Keratinocyte (primary cell): ENCODE results near the gene ZNF280C. TPM values are rescaled to one million over a fixed set of nuclear protein-coding genes. Genes with fewer than 3 reads are reported as not detected.
A peak's percentile ranks its signal among the peaks of the same experiment; 100 is the strongest.

ENCODE experiments used
- DNase-seq: peaks from one replicate; pipeline ENCODE4 v3.0.0-alpha.2; 2011; ENCODE audit warnings: low read depth, missing footprints, low spot score
- FAIRE-seq: peaks from 2 replicates; lab custom pipeline; 2011; peaks lifted over from hg19 to GRCh38; lab: Jason Lieb, UNC
- H2AFZ ChIP-seq: 2 replicates; pipeline ENCODE4 v1.6.0; 2012; ENCODE audit warnings: low read length, control low read depth, inconsistent platforms; ENCODE audit not compliant: control insufficient read depth
- H3K27ac ChIP-seq: 2 replicates; pipeline ENCODE4 v1.5.1; 2011; ENCODE audit warnings: low read length; ENCODE audit not compliant: control insufficient read depth, insufficient read depth
- H3K27me3 ChIP-seq: 3 replicates; pipeline ENCODE4 v1.6.0; 2011; ENCODE audit warnings: low read length; ENCODE audit not compliant: control insufficient read depth, insufficient read depth; ENCODE audit errors: extremely low read depth
- H3K36me3 ChIP-seq, 2 experiments: 2 replicates in 1 of 2; 3 replicates in 1 of 2; pipeline ENCODE4 v1.5.1; 2011; ENCODE audit warnings: low read length in 2 of 2, mild to moderate bottlenecking in 1 of 2; ENCODE audit not compliant: control insufficient read depth in 2 of 2, insufficient read depth in 2 of 2; ENCODE audit errors: extremely low read depth in 1 of 2
- H3K4me1 ChIP-seq: 3 replicates; pipeline ENCODE4 v1.5.1; 2011; ENCODE audit warnings: low read length; ENCODE audit not compliant: control insufficient read depth, insufficient read depth; ENCODE audit errors: extremely low read depth
- H3K4me2 ChIP-seq: 3 replicates; pipeline ENCODE4 v1.6.0; 2011; ENCODE audit warnings: low read depth, low read length; ENCODE audit not compliant: control insufficient read depth, insufficient read depth; ENCODE audit errors: extremely low read depth
- H3K4me3 ChIP-seq, 3 experiments: fragments of 200-600 bp in 1 of 3; sonication (generic) in 1 of 3; 2 replicates in 2 of 3; 3 replicates in 1 of 3; pipeline ENCODE4 v1.5.1; 2011 to 2016; ENCODE audit warnings: low read length in 3 of 3, mild to moderate bottlenecking in 3 of 3, control low read depth in 2 of 3, inconsistent platforms in 1 of 3, low read depth in 1 of 3, mixed read lengths in 1 of 3, mixed run types in 1 of 3, moderate library complexity in 1 of 3; ENCODE audit not compliant: control insufficient read depth in 2 of 3, insufficient read depth in 2 of 3; ENCODE audit errors: extremely low read depth in 1 of 3
- H3K79me2 ChIP-seq: 2 replicates; pipeline ENCODE4 v1.6.0; 2012; ENCODE audit warnings: low read length; ENCODE audit not compliant: control insufficient read depth, insufficient read depth
- H3K9ac ChIP-seq: 3 replicates; pipeline ENCODE4 v1.6.0; 2011; ENCODE audit warnings: low read length; ENCODE audit not compliant: control insufficient read depth, insufficient read depth; ENCODE audit errors: extremely low read depth
- H3K9me1 ChIP-seq: 3 replicates; pipeline ENCODE4 v1.6.0; 2011; ENCODE audit warnings: low read length; ENCODE audit not compliant: control insufficient read depth, insufficient read depth; ENCODE audit errors: extremely low read depth
- H3K9me3 ChIP-seq: 2 replicates; pipeline ENCODE4 v1.5.1; 2012; ENCODE audit warnings: low read depth, low read length; ENCODE audit not compliant: control insufficient read depth
- H4K20me1 ChIP-seq: 3 replicates; pipeline ENCODE4 v1.6.0; 2011; ENCODE audit warnings: low read length; ENCODE audit not compliant: control insufficient read depth, insufficient read depth; ENCODE audit errors: extremely low read depth
- CTCF ChIP-seq, 3 experiments: IDR thresholded peaks in 1 of 3; conservative IDR thresholded peaks in 1 of 3; optimal IDR thresholded peaks in 1 of 3; 2 replicates in 2 of 3; 3 replicates in 1 of 3; pipeline versions ENCODE3 to v1.5.1; 2011; ENCODE audit warnings: low read length in 3 of 3, mild to moderate bottlenecking in 3 of 3, moderate library complexity in 2 of 3, control low read depth in 1 of 3, inconsistent platforms in 1 of 3; ENCODE audit not compliant: insufficient read depth in 2 of 3; ENCODE audit errors: extremely low read depth in 1 of 3
- EZH2 ChIP-seq: IDR thresholded peaks from one replicate; pipeline ENCODE4 v1.6.1; 2012; ENCODE audit warnings: inconsistent platforms, mild to moderate bottlenecking, low read length, moderate library complexity
- dilution Hi-C: fragments of 300-500 bp; cut with MboI; formaldehyde crosslinking; loops from one replicate; pipeline ENCODE4 v1.7.0; 2020; ENCODE audit warnings: low sequenced_read_pairs; ENCODE audit not compliant: extremely low pct_ligation_motif_present
- polyA plus RNA-seq, 5 experiments: library from polyadenylated mRNA; depleted of rRNA in 3 of 5; stranded (reverse) in 3 of 5; stranded (forward) in 1 of 5; unstranded in 1 of 5; fragments of >200 nt; gene quantifications; 1 replicate in 1 of 5; 2 replicates in 3 of 5; 3 replicates in 1 of 5; pipeline versions ENCODE4 v1.2.1 to v1.2.3, GENCODE V29; 2011 to 2012; ENCODE audit warnings: missing spikeins in 2 of 5, low read depth in 1 of 5, low replicate concordance in 1 of 5

The ZNF280C gene
- polyA plus RNA-seq, 1 donor (not counting 4 experiments of a cell fraction or from before 2014, with no cell fraction given): 4.7 TPM

GRCh38 chrX:130167040-130167439 is 101.7 kb downstream of the ZNF280C start:
- Histone ChIP-seq H3K79me2 (peaks cover 20% of the 10 kb centered on the region), H4K20me1 (no peaks in the 10 kb centered on the region), H3K9ac (no peak overlapping the region), H3K9me3 (no peaks in the 10 kb centered on the region), H2AFZ (no peak overlapping the region), H3K4me1 (peaks cover 8% of the 10 kb centered on the region), H3K4me2 (peak overlapping the region; percentile 69), H3K36me3 (no peaks in the 10 kb centered on the region), H3K27ac (no peak overlapping the region), H3K4me3 (peak overlapping the region in 2 of 3 experiments; percentile 55 to 81), H3K9me1 (no peaks in the 10 kb centered on the region), H3K27me3 (peaks cover 3% of the 10 kb centered on the region)
- DNase-seq (no peak), FAIRE-seq (no peak)
- TF ChIP-seq EZH2 (no peak), CTCF (optimal IDR thresholded peaks at IDR 0.05 in 1 of 3, IDR thresholded peaks at IDR 0.05 in 1 of 3, conservative IDR thresholded peaks at IDR 0.05 in 1 of 3; ENCODE audit: extremely low read depth in 1 of 3, insufficient read depth in 2 of 3, low read length in 3 of 3) (no peak)
- dilution Hi-C loops: no loop called here

- TF ChIP-seq CTCF (optimal IDR thresholded peaks at IDR 0.05 in 1 of 3, IDR thresholded peaks at IDR 0.05 in 1 of 3, conservative IDR thresholded peaks at IDR 0.05 in 1 of 3; ENCODE audit: extremely low read depth in 1 of 3, insufficient read depth in 2 of 3, low read length in 3 of 3): no peak
- H4K20me1 ChIP-seq: no peaks in the 10 kb centered on the region
- DNase-seq (no peak), FAIRE-seq (no peak)
- dilution Hi-C loops: no loop called here
- peaks cover 22% of the 10 kb centered on the region for H3K79me2 ChIP-seq
- H3K4me2 ChIP-seq: peak overlapping the region; percentile 69
- H2AFZ ChIP-seq: peak overlapping the region; percentile 21
- no peaks in the 10 kb centered on the region for H3K9me3 ChIP-seq
- H3K4me3 ChIP-seq: peak overlapping the region; percentile 51 to 81 (median 55)
- no peaks in the 10 kb centered on the region for H3K36me3 ChIP-seq
- H3K9me1 ChIP-seq: no peaks in the 10 kb centered on the region
- peaks cover 8% of the 10 kb centered on the region for H3K4me1 ChIP-seq
- H3K27me3 ChIP-seq: peaks cover under 1% of the 10 kb centered on the region
- peak overlapping the region; percentile 88 for H3K27ac ChIP-seq
- peak overlapping the region; percentile 83 for H3K9ac ChIP-seq
These were observed 102.3 kb downstream of the ZNF280C start for GRCh38 chrX:130166503-130166777.
